GM21529 (cell line): ENCODE measurements around the gene GLYATL2.
A peak's percentile ranks its signal among the peaks of the same experiment; 100 is the strongest.

Experiments
- ATAC-seq: cut with Tn5 transposase; IDR thresholded peaks from one replicate; pipeline ENCODE4 v1.9.1; 2021; ENCODE audit not compliant: unreplicated experiment

The GLYATL2 gene

GRCh38 chr11:58801974-58802545, 42.4 kb downstream of the GLYATL2 start:
- ATAC-seq, result no peak

GRCh38 chr11:58801302-58801701, 43.2 kb downstream of the GLYATL2 start:
- ATAC-seq, result no peak

- no peak for ATAC-seq
These were observed 48.2 kb downstream of the GLYATL2 start for GRCh38 chr11:58796333-58796732.

- ATAC-seq, result peak; percentile 97
These were observed 56.0 kb downstream of the GLYATL2 start for GRCh38 chr11:58788355-58789023.

GRCh38 chr11:58787903-58788302, 56.6 kb downstream of the GLYATL2 start:
- ATAC-seq, result peak; percentile 7

DNA sequence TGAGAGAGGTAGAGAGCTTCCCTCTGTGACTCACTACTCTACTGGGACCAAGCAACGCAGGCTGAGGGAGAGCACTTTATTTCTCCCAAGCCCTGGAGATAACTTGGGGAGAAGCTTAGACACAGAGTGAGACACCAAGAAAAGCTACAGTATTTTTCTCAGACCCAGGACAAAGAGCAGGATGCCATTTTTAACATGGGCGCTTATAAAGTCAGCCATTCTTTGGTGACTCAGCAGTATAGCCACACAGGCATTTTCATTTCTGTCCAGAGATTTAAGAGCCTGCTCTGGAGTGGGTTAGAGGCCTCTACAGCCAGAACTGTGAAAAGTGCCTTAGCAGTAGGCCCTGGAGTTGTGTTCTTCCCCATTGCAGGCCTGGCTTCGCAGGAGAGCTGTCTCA, 57.8 kb downstream of the GLYATL2 start:
- ATAC-seq, result no peak

- no peak for ATAC-seq
These were observed 59.5 kb downstream of the GLYATL2 start for GRCh38 chr11:58784995-58785394.
